Neural cell (in vitro differentiated cells): ENCODE data around the gene ANXA5.

Experiments
- CTCF ChIP-seq: fragments of 450-650 bp; IDR thresholded peaks from 2 replicates; pipeline ENCODE4 v1.5.1; 2014; ENCODE audit warnings: antibody characterized with exemption, mild to moderate bottlenecking, moderate library complexity; ENCODE audit not compliant: poor library complexity, severe bottlenecking
- POLR2AphosphoS5 ChIP-seq: IDR thresholded peaks from 2 replicates; pipeline ENCODE4 v1.6.1; 2012
- RAD21 ChIP-seq: fragments of 450-650 bp; conservative IDR thresholded peaks from 2 replicates; pipeline ENCODE4 v1.6.1; 2014; ENCODE audit warnings: antibody characterized with exemption, mild to moderate bottlenecking, moderate library complexity
- REST ChIP-seq: IDR thresholded peaks from 2 replicates; pipeline ENCODE4 v1.6.1; 2012; ENCODE audit warnings: borderline replicate concordance
- SMC3 ChIP-seq: fragments of 450-650 bp; conservative IDR thresholded peaks from 2 replicates; pipeline ENCODE4 v1.6.1; 2014; ENCODE audit warnings: antibody characterized with exemption, mild to moderate bottlenecking, moderate library complexity; ENCODE audit not compliant: poor library complexity

- TF ChIP-seq CTCF (no peak), POLR2AphosphoS5 (no peak), RAD21 (no peak), REST (no peak), SMC3 (no peak)
Measured at GRCh38 chr4:121701263-121701662, 4.5 kb upstream of the ANXA5 start.
